Measurements from ENCODE around the gene SUPT4H1. TPM values are rescaled to one million over a fixed set of nuclear protein-coding genes. Genes with fewer than 3 reads are reported as not detected.

The SUPT4H1 gene
- total and polyA plus RNA-seq, 2 of the 4 experiments (the other 2 are of a cell fraction): 51.6 to 129 TPM

GRCh38 chr17:58300336-58300735 lies 51.7 kb downstream of the SUPT4H1 start:
- no peak overlapping the region for H3K56ac ChIP-seq (ENCODE audit: extremely low read depth, insufficient read depth, low read length)
- dilution Hi-C loops (cut with HindIII; ENCODE audit: low sequenced_read_pairs, unreplicated experiment): no loop called here
- no peak overlapping the region for H2AK5ac ChIP-seq (ENCODE audit: low read depth, low read length)
- H4K91ac ChIP-seq (ENCODE audit: insufficient read depth, low read depth, low read length): no peak overlapping the region
- H4K5ac ChIP-seq (ENCODE audit: low read depth, low read length): no peak overlapping the region
- no peaks in the 10 kb centered on the region; the same call in 1 of the 2 replicates for H4K20me1 ChIP-seq (ENCODE audit: insufficient read depth, low read length)
- H3K79me1 ChIP-seq (ENCODE audit: low read depth in 1 of 2, low read length in 2 of 2): no peaks in the 10 kb centered on the region
- H3K9ac ChIP-seq (ENCODE audit: low read depth, low read length): no peak overlapping the region
- H3K4me1 ChIP-seq (ENCODE audit: control insufficient read depth, insufficient read depth, low read length): no peaks in the 10 kb centered on the region
- H3K4me2 ChIP-seq (ENCODE audit: low read depth, low read length): no peak overlapping the region
- no peak overlapping the region for H3K14ac ChIP-seq (replicated peaks; ENCODE audit: low read depth, low read length)
- H3K9me1 ChIP-seq (ENCODE audit: insufficient read depth, low read length): no peaks in the 10 kb centered on the region
- no peak overlapping the region for H3K4me3 ChIP-seq (ENCODE audit: insufficient read depth, low read depth, low read length)
- DNase-seq (no peak), ATAC-seq (ENCODE audit: low read depth) (no peak)
- no TSS peak for BruUV-seq (replicated peaks)
- H3K27ac ChIP-seq (ENCODE audit: insufficient read depth, low read length): no peak overlapping the region
- no peak overlapping the region for H2BK20ac ChIP-seq (ENCODE audit: low read depth, low read length)
- H2BK120ac ChIP-seq (ENCODE audit: low read depth, low read length): no peak overlapping the region
- H3K36me3 ChIP-seq (ENCODE audit: control insufficient read depth, insufficient read depth, low read length): no peaks in the 10 kb centered on the region
- CTCF ChIA-PET: no interaction called here
- H3K4ac ChIP-seq (ENCODE audit: low read depth, low read length): no peak overlapping the region
- no peak overlapping the region for H4K8ac ChIP-seq (ENCODE audit: low read depth in 2 of 2, low read length in 2 of 2)
- H2BK5ac ChIP-seq (ENCODE audit: low read depth, low read length, poor library complexity, severe bottlenecking): no peak overlapping the region
- H3K9me3 ChIP-seq (ENCODE audit: control insufficient read depth, insufficient read depth, low read length): no peaks in the 10 kb centered on the region
- WGBS, 2 experiments (ENCODE audit: extremely low coverage in 2 of 2, insufficient read length in 1 of 2): no CpG with 5 or more reads among the region's 6 CpGs
- no peak overlapping the region for H3K23ac ChIP-seq (ENCODE audit: low read depth, low read length)
- H3K27me3 ChIP-seq (ENCODE audit: control insufficient read depth, insufficient read depth, low read length): peaks cover 5% of the 10 kb centered on the region
- TF ChIP-seq, protein P1, sequence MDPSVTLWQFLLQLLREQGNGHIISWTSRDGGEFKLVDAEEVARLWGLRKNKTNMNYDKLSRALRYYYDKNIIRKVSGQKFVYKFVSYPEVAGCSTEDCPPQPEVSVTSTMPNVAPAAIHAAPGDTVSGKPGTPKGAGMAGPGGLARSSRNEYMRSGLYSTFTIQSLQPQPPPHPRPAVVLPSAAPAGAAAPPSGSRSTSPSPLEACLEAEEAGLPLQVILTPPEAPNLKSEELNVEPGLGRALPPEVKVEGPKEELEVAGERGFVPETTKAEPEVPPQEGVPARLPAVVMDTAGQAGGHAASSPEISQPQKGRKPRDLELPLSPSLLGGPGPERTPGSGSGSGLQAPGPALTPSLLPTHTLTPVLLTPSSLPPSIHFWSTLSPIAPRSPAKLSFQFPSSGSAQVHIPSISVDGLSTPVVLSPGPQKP (IDR thresholded peaks at IDR 0.05; ENCODE audit: borderline replicate concordance, low read depth, low read length): no peak
- no peak for TF ChIP-seq RAD21 (IDR thresholded peaks at IDR 0.05; ENCODE audit: low read length)
- no peak for TF ChIP-seq CEBPB (IDR thresholded peaks at IDR 0.05; ENCODE audit: low read depth, low read length)
- TF ChIP-seq SMC3 (IDR thresholded peaks at IDR 0.05; ENCODE audit: low read depth, low read length): no peak
- no peak for TF ChIP-seq MAFK (IDR thresholded peaks at IDR 0.05; ENCODE audit: low read depth, low read length)
- no peak for TF ChIP-seq CHD1 (IDR thresholded peaks at IDR 0.05; ENCODE audit: low read depth, low read length)
- no peak for TF ChIP-seq MAZ (IDR thresholded peaks at IDR 0.05; ENCODE audit: borderline replicate concordance, low read depth, low read length)
- TF ChIP-seq POLR2A (IDR thresholded peaks at IDR 0.05; ENCODE audit: low read depth, low read length): no peak
- no peak for TF ChIP-seq MXI1 (IDR thresholded peaks at IDR 0.05; ENCODE audit: borderline replicate concordance, low read depth, low read length)
- TF ChIP-seq BHLHE40 (IDR thresholded peaks at IDR 0.05; ENCODE audit: low read depth, low read length): no peak
- no peak for TF ChIP-seq NFE2L2 (IDR thresholded peaks at IDR 0.05; ENCODE audit: low read depth, low read length)
- TF ChIP-seq, protein P2, sequence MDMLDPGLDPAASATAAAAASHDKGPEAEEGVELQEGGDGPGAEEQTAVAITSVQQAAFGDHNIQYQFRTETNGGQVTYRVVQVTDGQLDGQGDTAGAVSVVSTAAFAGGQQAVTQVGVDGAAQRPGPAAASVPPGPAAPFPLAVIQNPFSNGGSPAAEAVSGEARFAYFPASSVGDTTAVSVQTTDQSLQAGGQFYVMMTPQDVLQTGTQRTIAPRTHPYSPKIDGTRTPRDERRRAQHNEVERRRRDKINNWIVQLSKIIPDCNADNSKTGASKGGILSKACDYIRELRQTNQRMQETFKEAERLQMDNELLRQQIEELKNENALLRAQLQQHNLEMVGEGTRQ (IDR thresholded peaks at IDR 0.05; ENCODE audit: low read depth, low read length): no peak
- TF ChIP-seq, protein P3, sequence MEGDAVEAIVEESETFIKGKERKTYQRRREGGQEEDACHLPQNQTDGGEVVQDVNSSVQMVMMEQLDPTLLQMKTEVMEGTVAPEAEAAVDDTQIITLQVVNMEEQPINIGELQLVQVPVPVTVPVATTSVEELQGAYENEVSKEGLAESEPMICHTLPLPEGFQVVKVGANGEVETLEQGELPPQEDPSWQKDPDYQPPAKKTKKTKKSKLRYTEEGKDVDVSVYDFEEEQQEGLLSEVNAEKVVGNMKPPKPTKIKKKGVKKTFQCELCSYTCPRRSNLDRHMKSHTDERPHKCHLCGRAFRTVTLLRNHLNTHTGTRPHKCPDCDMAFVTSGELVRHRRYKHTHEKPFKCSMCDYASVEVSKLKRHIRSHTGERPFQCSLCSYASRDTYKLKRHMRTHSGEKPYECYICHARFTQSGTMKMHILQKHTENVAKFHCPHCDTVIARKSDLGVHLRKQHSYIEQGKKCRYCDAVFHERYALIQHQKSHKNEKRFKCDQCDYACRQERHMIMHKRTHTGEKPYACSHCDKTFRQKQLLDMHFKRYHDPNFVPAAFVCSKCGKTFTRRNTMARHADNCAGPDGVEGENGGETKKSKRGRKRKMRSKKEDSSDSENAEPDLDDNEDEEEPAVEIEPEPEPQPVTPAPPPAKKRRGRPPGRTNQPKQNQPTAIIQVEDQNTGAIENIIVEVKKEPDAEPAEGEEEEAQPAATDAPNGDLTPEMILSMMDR (conservative IDR thresholded peaks at IDR 0.05; ENCODE audit: low read depth, low read length): no peak
- no peak overlapping the region for H2AFZ ChIP-seq (replicated peaks; ENCODE audit: low read length, poor library complexity)
- POLR2A ChIA-PET (ENCODE audit: unreplicated experiment): no interaction called here
- H2AK9ac ChIP-seq (replicated peaks; ENCODE audit: low read depth, low read length, poor library complexity): no peak overlapping the region
- intact Hi-C loops (cut with micrococcal nuclease): no loop called here
- in situ Hi-C loops (cut with MboI; ENCODE audit: low sequenced_read_pairs): no loop called here
- no peak overlapping the region for H3K18ac ChIP-seq (ENCODE audit: low read depth, low read length)
- H2BK15ac ChIP-seq (ENCODE audit: low read depth, low read length): no peak overlapping the region

Data from IMR-90 (cell line).